ENCODE results near the gene ARHGAP42.
"Not testable (repeated sequence)": the region's sequence is repeated elsewhere in the genome, so short reads cannot be mapped to it uniquely, and the experiment has no call there.

ARHGAP42 gene

DNA sequence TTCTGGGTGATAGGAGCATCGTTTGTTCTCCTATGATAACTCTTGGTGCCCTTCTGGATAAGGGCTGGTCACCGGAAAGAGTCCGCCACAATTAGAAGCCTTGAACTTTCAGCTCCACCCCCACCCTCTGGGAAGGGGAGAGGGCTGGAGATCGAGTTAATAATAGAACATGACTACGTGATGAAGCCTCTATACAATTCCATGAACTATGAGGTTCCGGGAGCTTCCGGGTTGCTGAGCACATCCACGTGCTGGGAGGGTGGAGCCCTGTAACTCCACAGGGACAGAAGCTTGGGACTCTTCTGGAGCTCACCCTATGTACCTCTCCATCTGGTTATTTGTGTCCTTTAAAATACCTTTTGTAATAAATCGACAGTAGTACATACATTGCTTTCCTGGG lies 40.3 kb downstream of the ARHGAP42 start:
- DNase-seq, result no peak

DNA sequence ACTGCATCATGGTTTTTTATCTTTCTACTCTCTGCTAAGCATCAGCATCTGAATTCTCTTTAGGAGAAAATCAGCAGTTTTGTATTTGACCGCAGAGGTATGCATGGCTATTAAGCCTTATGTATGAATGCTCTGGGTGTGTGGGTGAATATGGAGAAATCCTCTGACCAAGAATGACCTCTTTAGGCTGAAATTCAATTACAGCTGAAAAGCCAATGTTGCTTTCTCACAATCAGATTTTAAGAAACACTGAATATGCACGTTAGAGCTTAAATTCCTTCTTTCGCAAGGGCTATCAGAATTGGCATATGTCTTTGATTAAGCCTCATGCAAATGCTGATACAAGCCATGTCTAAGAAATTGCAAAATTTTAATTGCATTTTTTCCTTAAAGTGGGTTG lies 43.2 kb downstream of the ARHGAP42 start:
- DNase-seq, result no peak

- no peak for DNase-seq
These were observed 44.4 kb downstream of the ARHGAP42 start for GRCh38 chr11:100731471-100731870.

- DNase-seq, result no peak
These were observed 45.9 kb downstream of the ARHGAP42 start for GRCh38 chr11:100732949-100733348.

GRCh38 chr11:100734743-100735527 lies 47.8 kb downstream of the ARHGAP42 start:
- no peak for DNase-seq

GRCh38 chr11:100735949-100736675 lies 49.0 kb downstream of the ARHGAP42 start:
- DNase-seq, result no peak

DNA sequence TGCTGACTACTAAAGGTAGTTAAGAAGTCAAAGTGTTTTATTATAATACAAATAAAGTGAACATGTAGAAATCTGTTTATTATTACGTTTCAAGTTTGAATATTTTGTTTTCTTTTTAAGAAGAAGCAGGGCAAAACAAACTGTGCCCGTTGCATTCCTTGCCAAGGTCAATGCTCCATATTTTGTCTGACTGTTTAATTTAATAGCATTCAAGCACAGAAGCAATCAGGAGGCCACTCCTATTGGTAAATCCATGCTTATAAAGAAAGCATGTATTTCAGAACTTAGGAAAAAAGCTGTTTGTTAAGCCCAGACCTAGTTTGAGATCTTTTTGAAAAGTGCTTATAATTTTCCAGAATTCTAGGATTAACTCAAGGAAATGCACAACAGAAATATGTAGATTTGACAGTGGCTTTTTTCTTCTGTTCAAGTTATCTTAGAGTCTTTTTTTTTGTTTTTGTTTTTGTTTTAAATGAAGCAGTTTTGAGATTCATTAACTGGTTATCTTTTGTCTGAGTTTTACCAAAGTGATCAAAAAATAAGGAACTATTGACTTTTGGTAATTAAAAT lies 51.7 kb downstream of the ARHGAP42 start:
- DNase-seq, result no peak

- no peak for DNase-seq
These were observed 52.6 kb downstream of the ARHGAP42 start for GRCh38 chr11:100739666-100740065.

- no peak for DNase-seq
These were observed 53.4 kb downstream of the ARHGAP42 start for GRCh38 chr11:100740440-100740839.

DNA sequence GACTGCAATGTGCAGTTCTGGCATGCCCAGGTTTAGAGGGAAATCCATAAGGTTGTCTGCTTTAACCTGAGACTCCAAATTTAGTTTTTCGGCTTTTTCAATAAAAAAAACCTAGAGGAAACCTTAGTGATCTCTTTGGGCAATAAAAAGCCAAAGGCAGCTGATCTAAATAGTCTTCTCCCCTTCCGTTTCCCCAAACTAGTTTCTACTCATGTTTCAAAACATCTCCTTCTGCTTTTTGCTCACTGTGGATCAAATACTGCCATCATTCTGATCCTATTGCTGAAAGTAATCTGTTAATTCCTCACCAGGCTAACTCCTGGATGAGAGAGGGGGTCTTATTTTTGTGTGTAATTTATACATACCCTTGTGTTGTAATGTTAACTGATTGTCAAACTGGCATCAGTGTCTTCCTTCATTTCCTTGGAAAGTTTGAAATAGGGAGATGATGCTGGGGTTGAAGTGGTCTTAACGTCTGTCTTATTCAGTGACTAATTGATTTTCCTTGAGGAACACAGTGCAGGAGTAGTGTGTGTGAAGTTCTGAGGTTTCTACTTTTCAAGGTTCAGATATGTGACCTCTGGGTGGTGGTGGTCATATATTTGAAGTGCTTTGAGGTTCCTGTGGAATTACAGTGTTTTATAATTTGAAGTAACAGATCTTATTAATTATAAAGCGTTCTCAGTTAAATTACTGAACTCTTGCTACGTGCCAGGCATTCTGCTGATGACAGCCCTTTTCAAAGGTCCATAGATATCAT lies 55.0 kb downstream of the ARHGAP42 start:
- no peak for DNase-seq

DNA sequence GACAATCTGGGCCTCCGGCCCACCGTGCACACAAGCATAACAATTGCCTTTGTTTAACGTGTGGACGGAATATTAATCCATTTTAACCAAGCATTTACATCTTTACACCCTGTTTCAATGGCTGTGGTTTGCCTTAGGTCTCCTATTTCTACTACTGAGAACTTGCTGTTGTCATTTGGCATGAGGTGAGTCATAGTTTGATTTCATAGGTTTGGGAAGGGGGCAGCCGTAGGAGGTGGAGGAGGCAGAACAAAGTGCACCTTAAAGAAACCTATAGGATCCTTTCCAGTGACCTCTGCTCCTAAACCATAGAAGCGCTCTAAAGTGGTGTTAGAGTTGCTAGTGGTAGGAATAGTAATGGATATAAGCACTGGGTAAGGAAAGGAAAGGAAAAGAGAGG lies 59.4 kb downstream of the ARHGAP42 start:
- DNase-seq, result no peak

GRCh38 chr11:100748153-100748552 lies 61.1 kb downstream of the ARHGAP42 start:
- no peak for DNase-seq

GRCh38 chr11:100749887-100750565 lies 62.9 kb downstream of the ARHGAP42 start:
- not testable (repeated sequence) for DNase-seq

DNA sequence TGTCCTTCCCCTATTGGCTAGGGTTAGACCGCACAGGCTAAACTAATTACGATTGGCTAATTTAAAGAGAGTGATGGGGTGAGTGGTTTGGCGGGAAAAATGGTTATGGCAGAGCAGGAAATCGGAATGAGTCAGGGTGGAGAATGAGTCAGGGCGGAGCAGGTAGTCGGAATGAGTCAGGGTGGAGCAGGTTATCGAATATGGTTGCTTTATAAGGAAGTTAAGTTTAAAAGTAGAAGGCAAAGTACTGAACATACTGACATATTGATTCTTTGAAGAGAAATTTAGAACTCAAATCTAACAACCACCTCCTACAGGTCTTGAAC lies 63.4 kb downstream of the ARHGAP42 start:
- not testable (repeated sequence) for DNase-seq

DNA sequence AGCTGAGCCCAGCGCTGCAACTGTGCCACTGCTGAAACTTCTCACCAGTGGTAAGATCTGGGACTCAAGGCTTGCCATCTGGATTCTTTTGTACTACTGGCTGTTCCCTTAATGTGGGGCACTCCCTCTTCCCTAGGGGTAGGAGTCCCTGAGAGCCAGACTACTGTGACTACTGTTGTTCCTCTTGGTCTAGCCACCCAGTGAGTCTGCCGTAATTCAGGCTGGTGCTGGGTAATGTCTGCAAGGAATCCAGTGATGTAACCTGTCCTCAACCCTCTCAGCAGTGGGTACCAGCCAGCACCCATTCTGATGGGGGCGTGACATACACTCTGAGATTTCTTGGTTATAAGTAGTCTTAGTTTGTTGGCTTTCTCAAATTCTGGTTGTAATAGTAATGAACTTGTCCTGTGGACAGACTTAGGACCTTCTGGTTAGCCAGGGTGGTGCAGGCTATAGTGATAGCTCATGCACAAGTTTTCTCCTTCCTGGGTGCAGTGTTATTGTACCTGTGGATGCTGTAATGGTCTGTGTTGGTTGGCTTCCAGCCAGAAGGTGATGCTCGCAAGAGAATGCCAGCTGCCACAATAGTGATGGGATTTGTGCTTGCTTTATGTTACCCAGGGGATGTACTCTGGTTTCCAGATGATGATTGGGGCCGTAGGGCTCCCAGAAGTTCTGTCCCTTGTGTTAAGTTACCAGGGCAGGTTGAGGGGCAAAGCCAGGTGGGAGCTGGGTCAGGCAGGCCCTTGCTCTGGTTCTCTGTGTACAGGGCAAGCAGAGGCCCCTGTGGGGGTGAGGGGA lies 65.5 kb downstream of the ARHGAP42 start:
- no peak for DNase-seq

GRCh38 chr11:100753172-100753543 lies 66.1 kb downstream of the ARHGAP42 start:
- DNase-seq, result no peak

DNA sequence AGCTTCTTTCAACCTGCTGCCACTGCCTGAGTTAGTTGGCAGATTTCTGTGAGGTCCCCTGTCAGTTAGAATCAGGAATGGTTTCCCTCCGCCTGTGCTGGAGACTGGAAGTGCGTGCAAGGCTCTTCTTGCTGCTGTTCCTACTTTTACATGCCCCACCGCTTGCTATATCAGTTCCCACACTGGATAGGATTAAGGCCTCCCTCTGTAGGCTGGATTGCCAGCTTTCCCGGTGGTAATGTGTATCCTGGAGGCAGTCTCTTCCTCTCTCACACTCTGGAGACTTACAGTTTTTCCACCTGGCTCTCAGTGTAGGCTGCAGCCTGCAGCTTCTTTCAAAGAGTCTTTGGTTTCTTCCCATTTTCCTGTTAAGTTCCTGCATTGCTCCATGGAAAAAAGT lies 66.5 kb downstream of the ARHGAP42 start:
- no peak for DNase-seq

GRCh38 chr11:100756559-100756958 lies 69.5 kb downstream of the ARHGAP42 start:
- no peak for DNase-seq

DNA sequence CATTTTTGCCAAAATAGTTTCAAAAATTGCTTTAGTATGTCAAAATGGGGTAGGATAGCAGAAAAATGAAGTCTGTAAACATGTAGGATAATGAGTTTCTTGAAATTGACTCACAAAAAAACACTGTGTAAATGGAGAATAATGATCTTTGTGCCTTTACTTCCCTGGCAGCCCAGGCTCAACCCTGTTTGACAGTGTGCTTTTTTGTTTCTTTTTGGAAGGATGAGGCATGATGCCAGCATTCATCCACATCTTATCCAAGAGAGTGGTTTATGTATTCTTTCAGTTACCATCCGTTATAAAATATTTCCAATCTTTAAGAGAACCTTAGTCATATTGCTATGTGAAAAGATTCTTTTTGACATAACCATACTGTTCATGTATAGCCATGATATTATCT lies 70.6 kb downstream of the ARHGAP42 start:
- no peak for DNase-seq

GRCh38 chr11:100759106-100759505 lies 72.0 kb downstream of the ARHGAP42 start:
- DNase-seq, result no peak

DNA sequence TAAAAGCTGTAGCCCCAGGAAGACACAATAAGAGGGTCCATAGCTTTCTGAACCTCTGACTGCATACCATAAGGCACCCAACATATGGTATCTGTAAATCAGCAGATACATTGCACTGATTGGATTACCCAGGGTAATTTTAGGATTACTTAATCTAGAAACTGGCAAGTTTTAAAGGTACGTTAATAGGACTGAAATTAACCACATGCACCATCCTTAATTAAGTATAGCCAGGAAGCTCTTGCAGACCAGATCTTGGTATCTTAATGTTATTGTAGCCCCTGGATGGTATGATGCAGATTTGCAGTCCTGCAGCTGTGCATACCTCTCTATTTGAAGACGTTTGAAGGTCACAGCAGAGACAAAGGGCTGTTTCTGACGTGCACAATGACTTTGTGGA lies 72.8 kb downstream of the ARHGAP42 start:
- no peak for DNase-seq

DNA sequence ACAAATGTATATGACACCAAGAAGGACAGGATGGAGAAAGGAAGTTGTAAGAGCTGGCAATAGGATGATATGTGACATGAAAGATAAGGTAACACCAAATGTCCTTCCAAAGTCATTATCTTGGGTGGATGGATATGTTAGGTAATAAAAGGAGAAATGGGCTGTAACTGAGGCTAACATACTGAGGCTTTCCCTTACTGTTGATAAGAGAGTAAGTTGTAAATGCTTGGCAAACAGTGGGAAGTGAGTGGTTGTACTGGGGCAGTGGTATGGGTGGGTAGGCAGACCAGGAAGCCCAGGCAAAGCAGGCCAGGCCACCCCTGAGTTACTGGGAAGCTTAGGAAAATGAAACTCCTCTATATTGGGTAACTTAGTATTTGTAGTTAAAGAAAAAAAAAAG lies 73.7 kb downstream of the ARHGAP42 start:
- DNase-seq, result no peak

Data from stimulated activated CD4-positive, alpha-beta T cell treated with anti-CD3 and anti-CD28 coated beads, Interleukin-2, amount 100 ng/mL, for 48 hours (primary cell).